ENCODE measurements around the gene CTNNA3.

The CTNNA3 gene

DNA sequence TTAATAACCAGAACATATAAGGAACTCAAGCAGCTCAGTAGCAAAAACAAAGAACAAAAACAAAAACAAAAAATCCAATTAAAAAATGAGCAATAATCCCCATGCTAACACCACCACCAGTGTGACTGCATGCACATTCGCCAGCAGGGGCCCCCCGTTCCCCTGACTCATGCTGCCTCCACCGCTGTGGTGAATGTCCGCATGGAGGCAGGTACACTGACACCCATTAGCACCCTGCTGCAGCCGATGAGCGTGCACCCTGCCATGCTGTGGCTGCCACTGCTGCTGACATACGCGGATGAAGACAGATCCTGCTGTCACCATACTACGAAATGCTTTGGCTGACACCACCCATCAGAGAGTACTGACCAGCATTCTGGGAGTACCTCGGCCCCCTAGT, 1091.8 kb downstream of the CTNNA3 start:
- DNase-seq = no peak

DNA sequence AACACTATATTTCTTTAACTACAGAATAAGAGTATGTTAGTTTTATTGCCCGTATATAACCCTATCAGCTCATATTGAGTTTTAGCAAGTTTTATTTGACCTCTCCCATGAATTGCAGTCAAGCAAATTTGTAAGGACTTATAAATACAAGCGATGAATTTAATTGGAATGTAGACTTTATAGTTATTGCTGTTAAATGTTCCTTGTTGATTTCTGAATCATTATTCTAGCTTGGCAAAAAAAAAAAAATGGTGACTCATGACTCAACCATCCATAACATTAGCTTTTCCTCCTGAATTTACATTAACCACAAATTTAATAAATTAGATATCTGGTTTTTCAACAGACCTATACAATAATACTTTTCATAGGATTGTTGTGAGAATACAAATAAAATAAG, 1104.1 kb downstream of the CTNNA3 start:
- no peak for DNase-seq

- no peak for DNase-seq
Measured at GRCh38 chr10:66587680-66588050, 1108.3 kb downstream of the CTNNA3 start.

DNA sequence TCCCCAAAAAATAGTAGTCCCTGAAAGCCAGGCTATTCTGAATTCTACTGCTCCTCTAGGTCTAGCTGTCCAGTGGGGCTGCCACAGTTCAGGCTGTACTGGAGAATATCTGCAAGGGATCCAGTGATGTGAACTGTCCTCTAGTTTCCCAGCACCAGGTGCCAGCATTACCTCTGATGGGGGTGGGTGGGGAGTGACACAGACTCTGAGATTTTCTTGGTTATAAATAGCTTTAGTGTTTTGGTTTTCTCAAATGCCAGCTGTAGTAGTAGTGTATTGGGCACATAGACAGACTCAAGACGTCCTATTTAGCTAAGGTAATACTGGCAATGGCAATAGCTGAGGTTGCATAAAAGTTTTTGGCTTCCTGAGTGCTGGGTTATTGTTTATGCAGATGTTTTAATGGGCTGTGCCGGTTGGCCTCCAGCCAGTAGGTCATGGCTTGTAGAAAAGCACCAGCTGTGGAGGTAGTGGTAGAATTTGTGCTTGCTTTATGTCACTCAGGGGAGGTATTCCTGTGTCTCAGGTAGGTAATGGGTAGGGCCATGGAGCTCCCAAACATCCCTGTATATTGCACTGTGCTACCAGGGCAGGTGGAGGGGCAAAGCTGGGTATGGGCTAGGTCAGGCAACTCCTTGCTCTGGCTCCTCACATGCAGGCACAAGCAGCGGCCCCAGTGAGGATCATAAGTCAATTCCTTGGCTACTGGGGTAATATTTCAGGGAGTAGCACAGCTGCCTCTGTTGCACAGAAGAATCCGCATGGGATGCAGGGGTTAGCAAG, 1108.9 kb downstream of the CTNNA3 start:
- no peak for DNase-seq

- DNase-seq = no peak
Measured at GRCh38 chr10:66586073-66586472, 1109.9 kb downstream of the CTNNA3 start.

- DNase-seq = no peak
Measured at GRCh38 chr10:66575251-66575855, 1120.6 kb downstream of the CTNNA3 start.

DNA sequence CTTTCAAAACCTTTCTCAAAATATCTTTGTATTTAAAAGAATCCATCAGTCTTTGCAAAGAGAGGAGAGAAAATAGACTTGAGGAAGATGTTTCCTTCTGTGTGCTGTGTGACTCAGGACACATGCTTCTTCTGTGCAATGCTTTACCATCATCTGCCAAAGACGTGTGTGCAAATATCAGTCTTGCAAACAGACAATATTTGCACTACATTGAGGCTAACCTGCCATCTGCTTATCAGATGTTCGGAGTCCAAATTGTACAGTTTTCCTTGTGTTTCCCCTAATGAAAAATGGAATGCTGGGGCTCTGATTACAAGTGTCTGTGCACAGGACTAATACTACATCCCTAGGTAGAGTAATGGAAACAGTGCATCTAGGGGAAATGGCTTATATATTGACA, 1123.3 kb downstream of the CTNNA3 start:
- no peak for DNase-seq

DNA sequence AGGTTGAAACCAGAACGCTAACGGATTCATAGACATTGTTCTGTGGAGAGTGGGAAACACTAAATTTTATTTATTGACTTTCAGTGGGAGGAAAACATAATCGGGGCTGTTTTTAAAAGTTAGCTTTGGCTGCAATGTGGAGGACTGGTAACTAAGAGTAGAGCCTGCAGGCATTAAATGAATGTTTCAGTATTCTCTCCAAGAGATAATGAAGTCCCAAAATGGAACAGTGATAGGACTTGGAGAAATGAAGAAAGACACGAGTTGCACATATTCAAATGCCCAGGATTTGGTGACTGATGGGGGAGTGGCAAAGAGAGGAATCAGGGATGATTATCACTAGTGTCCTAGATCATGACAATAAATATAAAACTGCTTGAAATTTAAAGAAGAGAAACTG, 1130.0 kb downstream of the CTNNA3 start:
- no peak for DNase-seq

DNA sequence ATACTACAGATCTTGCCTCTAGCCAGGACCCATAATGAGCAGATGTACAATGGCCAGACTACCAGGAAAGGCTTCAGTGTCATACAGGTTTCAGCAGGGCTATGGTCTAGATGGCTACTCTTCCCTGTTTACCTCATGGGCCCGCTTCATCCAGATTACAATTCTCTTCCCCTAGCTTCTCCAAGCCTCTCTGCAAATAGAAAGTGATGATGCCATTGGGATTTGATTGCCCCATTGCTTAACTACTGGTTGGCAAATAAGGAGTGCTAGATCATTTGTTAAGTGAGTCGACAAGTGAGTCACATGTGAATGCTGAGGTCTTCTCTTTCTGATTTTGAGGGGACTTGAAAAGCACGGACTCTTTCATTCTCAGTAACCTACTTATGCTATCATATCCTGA, 1131.7 kb downstream of the CTNNA3 start:
- DNase-seq = no peak

GRCh38 chr10:66555061-66555460, 1140.9 kb downstream of the CTNNA3 start:
- no peak for DNase-seq

DNA sequence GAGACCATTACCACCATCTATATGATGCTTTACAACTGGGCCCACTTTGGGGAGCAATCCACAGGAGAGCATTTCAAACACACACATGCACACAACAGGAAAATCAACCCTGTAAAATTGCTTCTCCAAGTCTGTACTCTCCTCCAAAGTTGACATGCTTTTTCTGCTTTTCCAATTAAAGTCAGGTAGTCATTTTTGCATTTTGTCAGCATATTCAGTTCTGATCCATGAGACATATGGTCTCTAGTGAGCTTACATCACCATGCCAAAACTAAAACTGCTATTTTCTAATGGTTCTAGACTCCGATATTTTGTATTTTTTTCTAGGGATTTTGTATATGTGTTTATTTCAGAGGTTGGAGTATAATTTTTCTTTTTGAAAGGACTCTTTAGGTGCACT, 1143.7 kb downstream of the CTNNA3 start:
- DNase-seq = no peak

DNA sequence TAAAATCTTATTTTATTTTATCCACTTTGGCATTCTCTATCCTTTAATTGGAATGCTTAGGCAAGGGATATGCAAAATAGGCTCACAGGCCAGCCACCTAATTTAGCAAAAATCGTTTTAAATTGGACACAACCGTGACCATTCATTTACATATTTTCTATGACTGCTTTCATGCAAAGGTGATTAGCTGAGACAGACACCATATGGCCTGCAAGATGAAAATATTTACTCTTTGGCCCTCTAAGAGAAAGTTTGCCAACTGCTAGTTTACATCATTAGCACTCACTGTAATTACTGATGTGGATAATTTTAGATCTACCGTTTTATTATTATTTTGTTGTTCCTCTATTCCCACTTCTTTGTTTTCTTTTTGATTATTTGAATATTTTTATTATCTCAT, 1145.6 kb downstream of the CTNNA3 start:
- DNase-seq = no peak

DNA sequence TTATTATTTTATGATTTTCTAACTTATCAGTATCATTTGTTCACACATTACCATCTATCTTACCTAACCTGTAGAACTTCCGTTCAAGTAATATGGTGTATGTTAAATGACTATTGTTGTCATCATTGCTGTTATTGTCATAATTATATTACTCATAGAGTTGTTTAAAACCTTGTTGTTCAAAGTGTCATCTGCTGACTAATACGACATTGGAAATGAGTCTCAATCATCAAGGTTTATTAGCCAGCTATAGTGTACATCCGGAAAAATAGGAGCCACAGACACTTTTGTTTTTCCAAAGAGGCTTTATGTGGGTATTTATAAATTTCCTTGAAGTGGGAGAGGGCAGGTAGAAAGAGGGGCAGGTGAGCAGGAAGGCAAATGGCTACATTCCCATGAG, 1157.1 kb downstream of the CTNNA3 start:
- no peak for DNase-seq

DNA sequence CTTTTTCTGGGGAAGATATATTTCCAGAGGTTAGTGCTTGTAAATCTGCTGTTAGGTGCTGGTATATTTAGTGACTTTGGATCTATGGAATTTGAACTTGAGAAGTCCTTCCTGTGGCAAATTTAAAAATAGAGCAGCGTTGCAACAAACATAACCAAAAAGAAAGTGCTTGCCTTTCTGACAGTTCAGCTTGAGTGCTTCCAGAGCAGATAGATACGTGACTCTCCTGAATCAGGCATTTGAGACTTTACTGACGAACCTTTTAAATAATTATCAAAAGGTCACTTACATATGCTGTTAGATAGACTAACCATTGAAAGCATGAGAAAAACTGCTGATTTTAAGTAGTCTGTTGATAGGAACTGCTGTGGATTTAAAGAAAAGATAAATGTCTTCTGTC, 1157.6 kb downstream of the CTNNA3 start:
- DNase-seq = no peak

GRCh38 chr10:66537186-66537585, 1158.8 kb downstream of the CTNNA3 start:
- no peak for DNase-seq

DNA sequence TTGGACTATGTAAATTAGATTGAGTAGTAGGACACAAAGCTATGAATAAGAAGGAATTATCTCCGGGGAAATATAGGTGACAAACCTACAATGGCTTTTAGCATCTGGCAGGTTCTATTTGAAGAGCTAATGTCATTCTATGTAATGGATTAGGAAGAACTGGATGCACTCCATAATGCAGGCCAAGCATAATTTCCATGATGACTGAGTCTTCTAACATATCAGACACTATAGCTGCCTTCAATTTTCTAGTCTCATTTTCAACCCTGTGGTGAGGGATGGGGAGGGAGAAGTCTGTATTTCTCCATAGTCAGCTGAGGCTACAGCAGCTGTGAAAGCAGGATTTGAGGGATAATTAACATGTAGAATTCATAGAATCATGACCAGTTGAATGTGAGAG, 1160.6 kb downstream of the CTNNA3 start:
- DNase-seq = no peak

DNA sequence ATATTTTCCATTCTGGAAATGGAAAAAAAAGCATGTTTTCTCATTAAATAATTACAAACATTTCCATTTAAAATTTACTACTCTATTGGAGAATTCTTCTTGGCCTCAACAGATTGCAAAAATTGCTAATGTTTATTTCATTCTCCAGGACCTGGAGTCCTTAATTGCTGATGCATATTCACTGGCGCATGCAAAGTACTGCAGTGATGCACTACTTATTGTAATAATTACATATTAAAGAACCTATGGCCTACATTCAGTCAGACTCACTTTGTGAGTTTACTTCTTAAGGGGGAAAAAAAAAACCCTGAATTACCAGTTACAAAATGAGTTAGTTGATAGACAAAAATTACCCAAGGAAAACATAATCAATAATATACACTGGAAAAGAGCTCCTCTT, 1161.1 kb downstream of the CTNNA3 start:
- no peak for DNase-seq

- no peak for DNase-seq
Measured at GRCh38 chr10:66521506-66521905, 1174.5 kb downstream of the CTNNA3 start.

DNA sequence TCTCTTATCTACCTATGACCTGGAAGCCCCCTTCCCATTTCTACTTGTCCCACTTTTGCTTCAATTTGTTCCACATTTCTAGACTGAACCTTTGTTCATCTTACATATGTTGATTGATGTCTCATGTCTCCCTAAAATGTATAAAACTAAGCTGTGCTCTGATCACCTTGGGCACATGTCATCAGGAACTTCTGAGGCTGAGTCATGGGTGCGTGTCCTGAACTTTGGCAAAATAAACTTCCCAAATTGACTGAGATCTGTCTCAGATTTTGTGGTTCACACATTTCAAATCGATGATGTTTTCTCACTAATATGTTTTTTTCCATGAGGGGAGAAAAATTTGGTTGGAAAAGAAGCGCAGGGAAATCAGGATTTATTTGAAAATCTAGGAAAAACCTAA, 1176.4 kb downstream of the CTNNA3 start:
- DNase-seq = no peak

- no peak for DNase-seq
Measured at GRCh38 chr10:66514666-66515065, 1181.3 kb downstream of the CTNNA3 start.

GRCh38 chr10:66513504-66513903, 1182.5 kb downstream of the CTNNA3 start:
- DNase-seq = no peak

- no peak for DNase-seq
Measured at GRCh38 chr10:66505003-66505657, 1190.9 kb downstream of the CTNNA3 start.

DNA sequence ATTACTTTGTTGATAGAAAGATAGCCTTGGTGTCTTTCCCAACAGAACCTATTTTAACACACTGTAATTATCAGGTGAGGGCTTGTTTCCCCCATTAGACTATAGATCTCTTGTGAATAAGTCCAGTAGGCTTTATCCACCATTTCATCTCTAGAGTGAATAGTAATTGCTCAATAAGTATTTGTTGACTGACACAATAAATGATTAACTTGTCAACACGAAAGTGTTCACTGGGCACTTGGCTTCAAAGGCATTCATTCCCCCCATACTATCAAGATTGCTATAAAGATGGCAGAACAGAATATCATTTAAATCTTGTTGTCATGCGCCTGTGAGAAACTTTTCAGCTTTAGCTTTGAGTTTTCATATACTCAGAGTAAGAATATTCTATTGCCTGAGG, 1194.6 kb downstream of the CTNNA3 start:
- DNase-seq = no peak

- DNase-seq = no peak
Measured at GRCh38 chr10:66483966-66484365, 1212.0 kb downstream of the CTNNA3 start.
